ENCODE results near the gene LTA.
"Not testable (repeated sequence)": the region's sequence is repeated elsewhere in the genome, so short reads cannot be mapped to it uniquely, and the experiment has no call there.

Gene LTA

GRCh38 chr6:31543639-31544038 is 28.4 kb upstream of the LTA start:
- DNase-seq = no peak

GRCh38 chr6:31544676-31545075 is 27.4 kb upstream of the LTA start:
- no peak for DNase-seq

GRCh38 chr6:31545291-31545690 is 26.8 kb upstream of the LTA start:
- no peak for DNase-seq

- DNase-seq = peak; percentile 94
These were observed 25.6 kb upstream of the LTA start, which contains the start of gene ATP6V1G2 for GRCh38 chr6:31546339-31546957. ATP6V1G2 (minus strand) TSS chr6:31546608; CDS start chr6:31546559, 49 bp downstream.

- peak; percentile 90 for DNase-seq
These were observed 24.9 kb upstream of the LTA start, which contains the start of gene NFKBIL1 for GRCh38 chr6:31546958-31547726. NFKBIL1 (plus strand) TSS chr6:31547608; CDS start chr6:31547695, 87 bp downstream.

GRCh38 chr6:31547727-31548543 is 24.2 kb upstream of the LTA start:
- DNase-seq = no peak

GRCh38 chr6:31548544-31548873 is 23.6 kb upstream of the LTA start:
- no peak for DNase-seq

- DNase-seq = not testable (repeated sequence)
These were observed 20.7 kb upstream of the LTA start for GRCh38 chr6:31551371-31551770.

- no peak for DNase-seq
These were observed 15.8 kb upstream of the LTA start for GRCh38 chr6:31556307-31556706.

- DNase-seq = no peak
These were observed 14.4 kb upstream of the LTA start for GRCh38 chr6:31557443-31558317.

GRCh38 chr6:31558318-31558625 is 13.8 kb upstream of the LTA start:
- no peak for DNase-seq

GRCh38 chr6:31558631-31559500 is 13.2 kb upstream of the LTA start:
- DNase-seq = no peak

GRCh38 chr6:31559606-31559957 is 12.5 kb upstream of the LTA start:
- no peak for DNase-seq

GRCh38 chr6:31559958-31560696 is 12.0 kb upstream of the LTA start:
- DNase-seq = no peak

GRCh38 chr6:31560697-31561058 is 11.4 kb upstream of the LTA start:
- DNase-seq = no peak

GRCh38 chr6:31567531-31568370 is 4.3 kb upstream of the LTA start:
- no peak for DNase-seq

- no peak for DNase-seq
These were observed 3.5 kb upstream of the LTA start for GRCh38 chr6:31568537-31568961.

- DNase-seq = no peak
These were observed 2.1 kb upstream of the LTA start for GRCh38 chr6:31569861-31570536.

- DNase-seq = no peak
These were observed 1.4 kb downstream of the LTA start for GRCh38 chr6:31573239-31574105.
